Frontal cortex (tissue), 4 donors: ENCODE measurements around the gene CCDC127. TPM values are rescaled to one million over a fixed set of nuclear protein-coding genes. Genes with fewer than 3 reads are reported as not detected.
"Not testable (repeated sequence)": the region's sequence is repeated elsewhere in the genome, so short reads cannot be mapped to it uniquely, and the experiment has no call there.

Source experiments
- DNase-seq, 2 donors: peaks; one replicate each; pipeline ENCODE4 v3.0.0; 2012; ENCODE audit warnings: low spot score in 2 of 2
- FAIRE-seq: peaks from 2 replicates; lab custom pipeline; 2012; peaks lifted over from hg19 to GRCh38; lab: Jason Lieb, UNC
- total RNA-seq: library from RNA; depleted of rRNA; stranded (reverse); fragments of >200 nt; gene quantifications from one replicate; pipeline ENCODE4 v1.2.3, GENCODE V29; 2014
- donor health status: control.
- donor health status: control.
- donor health status: control.

CCDC127 gene
- total RNA-seq, 1 donor from 2014 or later, result 7.3 TPM

DNA sequence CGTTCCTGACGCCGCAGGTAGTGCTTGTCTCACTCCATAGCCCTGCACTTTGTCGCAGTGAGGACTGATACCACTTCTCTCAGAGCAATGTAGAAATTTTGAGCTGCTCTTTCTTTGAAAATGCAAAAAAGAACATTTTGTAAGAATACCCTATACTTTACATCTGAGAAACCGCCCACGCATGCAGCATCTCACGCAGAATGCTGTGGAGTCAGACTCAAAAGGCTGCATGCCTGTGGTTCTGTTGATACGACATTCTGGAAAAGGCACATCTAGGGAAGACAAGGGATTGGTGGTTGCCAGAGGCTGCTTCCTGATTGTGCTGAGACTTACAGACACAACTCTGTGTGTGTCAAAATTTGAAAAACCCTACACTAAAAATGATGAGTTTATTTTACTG lies 20.0 kb upstream of the CCDC127 start:
- DNase-seq, FAIRE-seq: not testable (repeated sequence)

DNA sequence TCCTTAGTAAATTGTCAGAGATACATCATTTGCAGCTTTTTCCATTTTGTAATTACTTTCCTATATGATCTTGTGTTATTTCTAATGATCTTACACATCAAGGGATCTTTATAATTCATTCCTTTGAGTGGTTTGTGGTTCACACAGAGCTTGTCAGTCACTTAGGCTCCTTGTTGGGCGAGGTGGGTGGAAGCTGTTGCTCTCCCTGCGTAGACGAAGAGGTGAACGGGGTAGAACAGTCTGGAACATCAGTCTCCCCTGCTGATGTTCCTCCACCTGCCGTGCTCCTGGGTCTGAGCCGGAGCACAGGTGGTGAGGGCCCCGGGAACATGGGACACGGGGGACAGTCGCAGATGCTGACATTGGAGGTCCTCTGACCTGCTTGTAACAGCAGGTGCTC lies 17.6 kb upstream of the CCDC127 start:
- FAIRE-seq, DNase-seq: not testable (repeated sequence)

DNA sequence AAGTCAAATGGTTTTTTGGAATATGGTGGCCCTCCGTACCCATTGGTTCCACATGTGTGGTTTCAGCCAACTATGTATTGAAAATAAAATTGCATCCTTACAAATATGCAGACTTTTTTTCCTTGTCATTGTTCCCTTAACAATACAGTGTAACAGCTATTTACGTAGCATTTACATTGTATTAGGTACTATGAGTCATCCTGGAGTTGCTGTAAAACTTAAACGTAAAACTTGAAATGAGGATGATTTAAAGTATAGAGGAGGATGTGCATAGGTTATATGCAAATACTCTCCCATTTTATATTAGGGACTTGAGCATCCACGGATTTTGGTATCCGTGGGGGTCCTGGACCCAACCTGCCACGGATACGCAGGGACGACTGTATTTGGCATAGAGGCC lies 16.5 kb upstream of the CCDC127 start:
- no peak for FAIRE-seq

DNA sequence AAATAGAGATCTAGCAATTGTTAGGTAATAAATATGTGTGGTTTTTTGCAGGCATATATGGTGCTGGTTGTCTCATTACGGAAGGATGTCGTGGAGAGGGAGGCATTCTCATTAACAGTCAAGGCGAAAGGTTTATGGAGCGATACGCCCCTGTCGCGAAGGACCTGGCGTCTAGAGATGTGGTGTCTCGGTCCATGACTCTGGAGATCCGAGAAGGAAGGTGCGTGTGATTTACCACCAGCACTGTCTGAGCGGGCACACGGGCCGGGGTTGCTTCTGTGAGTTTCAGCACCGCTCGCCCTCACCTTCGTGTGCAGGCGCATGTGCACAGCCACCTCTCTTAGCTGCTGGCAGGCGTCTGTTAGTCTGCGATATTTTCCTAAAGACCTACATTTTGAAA lies 15.5 kb upstream of the CCDC127 start:
- not testable (repeated sequence) for DNase-seq, FAIRE-seq

More for the DNA sequence above, 16.5 kb upstream of the CCDC127 start:
- no peak for DNase-seq

DNA sequence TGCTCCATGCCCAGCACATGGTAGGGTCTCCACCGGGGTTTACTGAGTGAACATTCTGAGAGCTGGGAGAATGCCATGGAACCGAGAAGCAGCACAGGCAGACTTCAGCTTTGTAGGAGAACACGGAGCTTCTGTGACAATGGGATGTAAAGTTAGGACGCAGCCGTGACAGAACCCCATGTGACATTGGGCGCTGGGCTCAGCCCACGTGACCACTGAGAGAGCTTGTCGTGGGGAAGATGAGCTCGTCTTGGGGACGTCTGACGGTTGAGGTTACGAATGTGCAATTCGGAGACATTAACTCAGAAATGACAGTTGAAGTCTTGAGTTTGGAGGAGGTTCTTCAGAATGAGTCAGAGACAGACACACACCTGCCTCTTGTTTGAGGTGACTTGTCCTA lies 13.7 kb upstream of the CCDC127 start:
- no peak for DNase-seq
- FAIRE-seq, result no peak

DNA sequence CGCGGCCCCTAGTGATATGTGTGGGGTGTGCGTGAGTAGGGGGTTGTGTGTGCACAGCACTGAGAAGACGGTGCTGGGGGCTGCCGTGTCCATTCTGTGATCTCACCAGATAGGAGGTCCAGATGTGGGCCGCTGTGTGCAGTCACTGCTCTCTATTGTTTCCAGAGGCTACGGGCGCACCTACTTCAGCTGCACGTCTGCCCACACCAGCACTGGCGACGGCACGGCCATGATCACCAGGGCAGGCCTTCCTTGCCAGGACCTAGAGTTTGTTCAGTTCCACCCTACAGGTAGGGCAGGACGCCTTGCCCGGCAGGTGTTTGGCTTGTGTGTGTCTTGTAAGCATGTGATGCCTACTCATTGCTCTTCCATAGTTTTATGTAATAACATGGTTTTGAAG lies 12.8 kb upstream of the CCDC127 start:
- FAIRE-seq, result no peak
- no peak for DNase-seq

DNA sequence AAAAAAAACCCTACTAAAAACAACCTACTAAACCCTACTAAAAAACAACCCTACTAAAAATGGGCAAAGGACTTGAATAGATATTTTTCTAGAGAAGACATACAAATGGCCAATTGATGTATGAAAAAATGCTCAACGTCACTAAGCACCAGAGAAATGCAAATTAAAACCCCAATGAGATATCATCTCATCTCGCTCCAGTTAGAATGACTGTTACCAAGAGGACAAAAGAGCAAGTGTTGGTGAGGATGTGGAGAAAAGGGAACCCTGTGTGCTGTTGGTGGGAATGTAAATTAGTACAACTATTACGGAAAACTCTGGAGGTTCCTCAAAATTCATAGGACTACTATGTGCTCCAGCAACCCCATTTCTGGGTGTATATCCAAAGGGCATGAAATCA lies 10.9 kb upstream of the CCDC127 start:
- no peak for FAIRE-seq

DNA sequence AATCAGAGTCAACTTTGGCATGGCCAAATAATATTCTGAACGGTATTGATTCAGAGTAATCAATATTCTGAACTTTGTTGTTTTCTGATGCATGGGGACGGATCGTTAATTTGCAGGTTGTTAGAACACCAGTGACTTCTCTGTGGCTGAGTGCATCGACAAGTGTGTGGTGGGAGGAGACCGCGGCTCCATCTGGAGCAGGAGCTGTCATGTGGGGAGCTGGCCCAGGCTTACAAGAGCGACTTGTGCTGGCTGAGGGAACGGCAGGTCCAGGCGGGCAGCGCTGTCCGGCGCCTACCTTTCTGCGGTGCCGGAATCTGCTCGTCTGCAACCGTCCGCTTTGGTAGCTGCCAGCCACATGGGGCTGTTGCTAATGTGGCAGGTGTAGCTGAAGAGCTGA lies 9.4 kb upstream of the CCDC127 start:
- DNase-seq, FAIRE-seq: not testable (repeated sequence)

More for the DNA sequence above, 10.9 kb upstream of the CCDC127 start:
- DNase-seq, result no peak

DNA sequence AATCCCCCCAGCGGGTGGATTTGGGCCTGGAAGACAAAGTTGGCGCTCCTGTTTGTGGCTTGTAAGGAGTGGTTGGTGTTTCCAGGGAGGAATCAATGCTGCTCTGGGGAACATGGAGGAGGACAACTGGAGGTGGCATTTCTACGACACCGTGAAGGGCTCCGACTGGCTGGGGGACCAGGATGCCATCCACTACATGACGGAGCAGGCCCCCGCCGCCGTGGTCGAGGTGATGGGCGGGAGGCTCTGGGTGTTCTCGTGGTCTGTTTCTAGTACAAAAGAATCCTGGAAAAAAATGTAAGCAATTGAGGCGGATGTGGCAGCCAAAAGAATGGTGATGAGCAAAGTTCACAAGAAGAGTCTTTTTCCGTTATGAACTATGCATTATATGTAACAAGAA lies 7.4 kb upstream of the CCDC127 start:
- FAIRE-seq (no peak), DNase-seq (no peak)

DNA sequence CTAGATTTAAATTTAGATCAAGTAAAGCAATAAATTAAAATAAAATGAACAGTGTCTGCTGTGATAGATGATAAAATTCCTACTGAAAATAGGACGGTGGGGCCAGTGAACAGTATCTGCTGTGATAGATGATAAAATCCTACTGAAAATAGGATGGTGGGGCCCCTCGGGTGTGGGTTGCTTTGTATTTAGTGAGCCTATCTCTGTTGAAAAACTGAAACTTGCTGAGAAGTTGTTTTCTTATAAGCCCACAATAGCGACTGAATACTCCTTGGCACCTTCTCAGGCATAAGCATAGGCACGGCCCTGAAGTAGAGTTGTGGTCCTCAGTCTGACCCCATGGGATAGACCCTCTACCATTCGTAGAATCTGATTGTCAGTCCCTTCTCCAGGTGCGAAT lies 5.8 kb upstream of the CCDC127 start:
- DNase-seq, result no peak
- FAIRE-seq, result no peak

DNA sequence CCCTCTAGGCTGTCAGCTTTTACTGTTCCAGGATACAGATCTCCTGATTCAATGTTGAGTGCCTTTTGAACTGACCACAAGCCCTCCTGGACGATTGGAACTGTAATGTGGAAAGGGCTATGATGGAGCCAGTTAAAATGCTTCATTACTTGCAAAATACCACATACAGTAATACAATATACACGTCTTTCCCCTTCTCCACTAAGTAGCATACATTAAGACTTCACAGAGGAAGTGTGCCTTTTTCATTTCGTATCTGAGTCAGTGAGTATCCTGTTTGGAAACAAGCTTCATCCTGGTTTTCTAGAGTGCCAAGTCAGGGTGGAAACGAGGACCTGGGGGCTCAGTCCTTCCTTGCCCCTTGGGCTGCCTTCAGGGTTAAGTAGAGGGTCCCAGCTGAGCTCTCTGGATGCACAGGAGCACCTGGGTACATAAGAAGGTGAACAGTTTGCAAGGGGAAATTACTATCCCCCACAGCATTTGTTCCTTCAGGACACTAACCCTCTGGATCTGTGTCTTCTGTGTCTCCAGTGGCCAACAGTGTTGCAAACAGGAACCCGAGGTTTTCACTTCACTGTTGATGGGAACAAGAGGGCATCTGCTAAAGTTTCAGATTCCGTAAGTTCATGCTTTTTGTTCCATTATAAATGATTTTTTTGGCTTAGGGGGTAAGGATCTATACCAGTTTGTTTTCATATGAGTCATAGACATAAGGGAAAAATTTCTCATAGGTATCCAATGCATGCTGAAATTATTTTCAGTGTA lies 5.2 kb upstream of the CCDC127 start:
- DNase-seq, FAIRE-seq: not testable (repeated sequence)

DNA sequence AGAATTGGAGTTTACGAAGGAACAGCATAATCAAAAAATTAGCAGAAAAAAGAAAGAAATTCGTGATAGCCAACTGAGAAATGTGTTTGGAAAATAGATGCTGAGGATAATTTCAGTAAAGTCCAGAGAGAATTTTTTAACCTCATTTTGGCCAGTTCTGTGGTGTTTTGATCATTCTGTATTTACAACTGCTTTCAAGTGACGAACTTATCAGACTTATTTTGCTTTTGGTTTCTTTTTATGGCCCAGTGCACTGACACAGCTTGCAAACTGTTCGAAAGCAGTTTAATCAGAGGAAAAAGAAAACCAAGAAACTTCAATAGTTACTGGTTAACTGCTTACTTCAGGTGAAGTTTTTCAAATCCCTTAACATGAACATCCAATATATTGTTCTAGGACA lies 2.0 kb upstream of the CCDC127 start:
- FAIRE-seq (no peak), DNase-seq (no peak)

DNA sequence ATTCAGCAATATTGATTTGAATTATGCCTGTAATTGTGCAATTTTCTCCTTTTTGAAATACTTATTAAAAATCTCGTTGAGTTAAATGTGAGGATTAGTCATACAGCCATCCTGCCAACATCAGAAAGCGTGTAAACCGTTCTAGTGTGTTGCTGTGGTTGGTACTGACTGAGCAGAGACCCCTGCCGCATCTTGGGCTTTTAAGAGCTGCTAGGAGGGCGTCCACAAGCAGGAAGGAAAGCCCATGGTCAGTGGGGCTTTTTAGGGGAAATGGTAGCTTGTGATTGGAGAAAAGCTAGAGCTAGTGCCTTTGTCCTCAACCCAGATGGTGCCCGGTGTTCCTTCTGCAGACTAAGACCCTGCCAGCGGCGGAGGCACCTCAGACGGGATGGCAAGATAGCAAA lies 1.5 kb upstream of the CCDC127 start:
- FAIRE-seq, result no peak
- no peak for DNase-seq

DNA sequence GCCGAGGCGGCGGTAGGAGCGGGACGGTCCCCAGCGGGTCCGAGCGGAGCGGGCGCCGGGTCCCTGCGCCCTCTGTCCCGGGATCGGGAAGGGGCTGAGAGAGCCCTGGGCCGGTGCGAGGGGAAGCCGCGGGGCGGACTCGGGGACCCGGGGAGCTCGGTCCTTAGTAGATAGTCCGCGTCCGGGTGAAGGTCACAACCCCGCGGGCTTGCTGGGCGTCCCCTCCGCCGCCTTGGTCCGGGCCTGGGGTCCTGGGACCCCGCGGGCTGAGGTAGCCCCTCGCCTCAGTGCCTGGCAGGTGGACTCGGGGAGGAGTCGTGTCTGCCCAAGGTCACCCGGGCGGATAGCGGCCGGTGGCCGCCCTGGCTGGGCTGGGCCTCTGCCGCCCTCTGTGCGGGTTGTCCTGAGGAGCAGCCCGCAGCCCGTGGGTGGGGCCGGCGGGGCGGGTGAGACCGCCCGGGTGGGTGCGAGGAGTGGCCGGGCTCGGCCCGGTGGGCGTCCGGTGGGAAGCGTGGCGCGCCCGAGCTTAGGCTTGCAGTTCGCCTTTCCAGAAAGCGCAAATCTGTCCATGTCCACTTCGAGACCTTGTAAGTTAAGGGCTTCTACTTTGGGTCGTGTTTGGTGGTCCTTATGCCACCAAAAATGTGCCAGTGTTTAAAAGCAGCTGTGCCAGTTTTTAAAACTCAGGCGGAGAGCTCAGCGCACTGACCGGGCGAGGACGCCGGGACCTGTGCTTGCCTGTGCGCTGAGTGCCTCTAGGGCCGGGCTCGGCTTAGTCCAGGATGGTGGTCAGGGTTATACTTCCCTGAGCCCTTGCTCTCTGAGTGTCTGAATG lies 721 bp upstream of the CCDC127 start:
- FAIRE-seq (no peak), DNase-seq (peak in 1 of 2 donors; percentile 33)

DNA sequence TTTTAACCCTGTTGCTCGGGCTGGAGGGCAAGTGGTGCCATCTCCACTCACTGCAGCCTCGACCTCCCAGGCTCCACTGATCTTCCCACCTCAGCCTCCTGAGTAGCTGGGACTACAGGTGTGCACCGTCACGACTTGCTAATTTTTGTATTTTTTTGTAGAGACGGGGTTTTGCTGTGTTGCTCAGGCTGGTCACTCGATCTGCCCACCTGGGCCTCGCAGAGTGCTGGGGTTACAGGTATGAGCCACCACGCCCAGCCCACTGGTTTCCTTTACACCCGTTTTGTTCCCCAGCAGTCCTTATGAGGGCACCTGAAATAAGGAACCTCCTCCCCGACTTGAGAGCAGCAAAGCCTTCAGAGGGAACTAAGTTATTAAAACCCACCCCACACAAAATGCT lies 1.9 kb downstream of the CCDC127 start:
- FAIRE-seq, DNase-seq: not testable (repeated sequence)

DNA sequence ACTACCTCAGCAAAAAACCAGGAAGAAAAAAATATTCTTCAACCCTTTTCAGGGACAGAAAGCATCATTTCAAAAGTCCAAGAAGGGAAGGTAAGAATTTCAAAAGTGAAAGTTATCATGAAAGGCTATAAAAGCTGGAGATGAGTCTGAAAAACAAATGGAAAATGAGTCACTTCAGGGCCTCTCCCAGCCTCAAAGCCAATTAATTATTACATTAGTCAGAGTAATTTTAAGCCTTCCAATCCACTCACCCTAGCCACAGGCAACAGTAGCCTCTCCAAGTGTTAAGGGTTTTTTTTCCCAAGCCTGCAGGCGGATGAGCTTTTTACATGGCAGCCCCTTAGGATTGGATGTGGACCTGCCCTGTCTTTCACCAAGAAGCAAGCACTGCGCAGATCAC lies 2.7 kb downstream of the CCDC127 start:
- not testable (repeated sequence) for DNase-seq, FAIRE-seq

DNA sequence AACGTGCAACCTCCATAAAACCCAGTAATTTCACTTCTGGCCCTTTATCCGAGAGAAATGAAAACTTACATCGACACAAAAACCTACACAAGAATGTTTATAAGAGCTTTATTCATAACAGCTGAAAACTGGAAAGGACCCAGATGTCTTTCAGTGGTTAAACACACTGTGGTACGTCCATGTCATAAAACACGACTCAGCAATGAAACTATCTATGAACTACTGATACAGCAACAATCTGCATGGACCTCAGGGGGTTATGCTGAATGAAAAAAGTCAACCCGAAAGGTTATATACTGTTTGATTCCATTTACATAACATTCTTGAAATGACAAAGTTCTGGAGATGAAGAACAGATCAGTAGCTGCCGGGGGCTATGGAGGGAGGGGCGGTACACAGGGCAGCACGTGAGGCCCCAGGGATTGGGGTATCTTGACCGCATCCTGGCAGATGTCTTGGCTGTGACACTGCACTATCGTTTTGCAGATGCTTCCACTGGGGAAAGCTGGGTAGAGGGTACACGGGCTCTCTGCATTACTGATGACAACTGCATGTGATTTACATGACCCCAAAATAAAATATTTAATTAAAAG lies 4.1 kb downstream of the CCDC127 start:
- FAIRE-seq, result no peak
- no peak for DNase-seq

DNA sequence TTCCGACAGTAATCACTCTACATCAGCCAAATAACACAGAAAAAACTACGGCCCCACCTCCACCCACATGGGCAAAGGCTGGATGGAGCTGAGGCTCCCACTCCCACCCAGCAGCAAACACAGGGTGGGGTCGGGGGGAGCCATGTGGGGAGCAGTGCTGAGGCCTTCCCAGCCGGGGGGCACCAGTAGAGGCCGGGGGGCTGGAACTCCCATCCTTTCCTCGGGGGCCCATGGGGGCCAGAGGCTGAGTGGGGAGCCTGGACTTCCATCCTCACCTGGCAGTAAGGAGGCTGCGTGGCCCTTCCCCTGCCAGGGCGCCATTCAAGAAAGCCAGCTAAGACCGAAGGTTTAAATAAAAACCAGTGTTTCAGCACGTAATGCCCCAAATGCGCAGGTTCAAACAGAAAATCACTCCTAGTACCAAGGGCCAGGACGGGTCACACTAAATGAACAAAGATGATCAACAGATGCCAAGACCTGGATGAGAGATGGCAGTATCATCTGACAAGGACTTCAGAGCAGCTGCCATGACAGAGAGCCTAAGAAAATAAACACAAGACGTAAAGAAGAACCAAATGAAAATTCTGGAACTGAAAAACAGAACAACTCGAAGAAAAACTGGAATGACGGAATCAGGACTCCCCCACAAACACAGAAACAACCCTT lies 9.4 kb downstream of the CCDC127 start:
- DNase-seq, result peak in 1 of 2 donors; percentile 7
- no peak for FAIRE-seq

DNA sequence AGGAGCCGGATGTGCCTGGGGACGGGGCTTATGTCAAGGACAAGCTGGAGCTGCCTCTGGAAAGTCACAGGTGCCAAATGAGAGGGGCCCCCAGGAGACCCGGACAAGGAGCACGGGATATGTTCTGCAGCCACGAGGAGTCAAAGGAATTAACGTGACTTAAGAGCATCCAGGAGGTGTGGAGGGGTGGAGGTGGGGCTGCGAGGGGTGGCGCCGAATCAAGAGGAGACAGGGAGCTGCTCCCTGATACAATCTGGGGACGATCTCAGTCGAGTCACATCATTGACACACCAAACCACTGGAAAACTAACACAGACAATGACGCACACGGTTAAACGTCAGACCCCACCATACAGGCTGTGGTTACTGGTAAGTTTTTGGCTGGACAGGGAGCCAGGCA lies 10.4 kb downstream of the CCDC127 start:
- FAIRE-seq, result no peak

DNA sequence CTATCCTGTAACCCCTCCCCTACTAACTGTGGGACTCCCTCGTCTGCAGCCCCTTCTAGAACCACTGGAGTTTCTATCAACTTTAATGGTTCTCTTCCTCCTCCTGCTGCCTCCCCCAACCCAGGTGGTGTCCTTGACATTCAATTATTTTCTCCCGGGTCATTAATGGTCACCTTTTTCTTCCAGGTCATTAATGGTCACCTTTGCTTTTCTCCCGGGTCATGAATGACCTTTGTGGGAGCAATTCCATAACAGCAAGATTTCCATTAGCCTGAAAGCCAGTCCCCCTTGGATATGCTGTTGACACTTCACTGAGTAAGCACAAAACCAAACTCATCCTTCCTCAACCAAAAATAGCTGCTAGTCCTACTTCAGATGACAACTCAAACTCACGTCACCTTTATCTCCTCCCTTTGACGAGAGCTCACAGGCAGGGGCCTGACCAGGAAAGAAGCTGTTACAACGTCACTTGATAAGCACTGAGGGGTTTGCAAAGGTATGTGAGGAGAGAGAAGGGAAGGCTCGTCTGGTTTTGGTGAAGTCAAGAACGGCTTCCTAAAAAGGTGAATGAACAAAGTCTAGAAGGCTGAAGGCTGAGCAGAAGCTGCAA lies 10.9 kb downstream of the CCDC127 start:
- no peak for FAIRE-seq

More for the DNA sequence above, 10.4 kb downstream of the CCDC127 start:
- peak in 1 of 2 donors; percentile 8 for DNase-seq

More for the DNA sequence above, 10.9 kb downstream of the CCDC127 start:
- DNase-seq, result peak; percentile 5 to 17
